ENCODE results near the gene TMC3. TPM values are rescaled to one million over a fixed set of nuclear protein-coding genes. Genes with fewer than 3 reads are reported as not detected.

TMC3 gene
- total RNA-seq, 1 donor from 2014 or later = 0.52 TPM

DNA sequence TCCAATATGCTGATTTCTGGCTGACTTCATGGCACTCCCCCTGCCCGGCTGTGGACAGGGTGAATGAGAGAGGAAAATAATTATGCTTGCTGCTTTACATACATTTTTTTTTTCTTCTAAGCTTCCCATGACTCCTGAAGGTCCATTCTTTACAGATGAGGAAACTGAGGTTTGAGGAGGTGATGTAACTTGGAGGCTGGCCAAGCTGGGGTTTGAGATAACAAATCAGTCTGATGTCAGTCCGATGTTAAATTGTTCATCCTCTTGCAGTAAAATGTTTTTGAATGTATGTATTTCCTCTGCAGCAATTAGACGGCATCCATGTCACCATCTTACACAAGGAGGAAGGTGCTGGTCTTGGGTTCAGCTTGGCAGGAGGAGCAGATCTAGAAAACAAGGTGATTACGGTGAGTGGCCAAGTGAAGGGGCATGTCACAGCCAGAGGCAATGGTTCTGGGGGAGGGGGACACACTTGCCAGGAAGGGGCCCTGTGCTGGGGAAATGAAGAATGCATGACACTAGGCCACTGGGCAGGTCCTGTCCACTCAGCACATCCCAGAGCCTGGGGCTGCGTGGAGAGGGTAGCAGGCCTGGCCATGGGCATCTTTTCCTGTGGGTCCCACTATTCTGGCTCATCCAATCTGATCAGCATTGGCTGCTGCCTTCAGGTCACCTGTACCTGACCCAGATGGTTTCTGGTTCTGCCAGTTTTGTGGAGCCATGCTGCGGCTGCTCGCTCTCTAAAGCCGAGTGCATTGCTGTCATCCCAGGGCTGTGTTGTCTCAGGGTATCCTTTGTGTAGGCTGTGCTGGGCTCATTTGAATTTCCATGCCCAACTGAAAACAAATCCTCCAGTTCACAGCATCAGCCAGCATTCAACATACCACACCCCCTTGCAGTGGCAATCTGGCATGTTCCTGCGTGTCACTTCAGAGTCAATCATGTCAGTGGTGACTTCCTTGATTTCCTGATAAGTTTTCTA, 70.5 kb downstream of the TMC3 start:
- Mint-ChIP-seq H3K27ac (ENCODE audit: unreplicated experiment) (no peak overlapping the region), H3K27me3 (ENCODE audit: low read depth, unreplicated experiment) (peaks cover 4% of the 10 kb centered on the region), H3K9me3 (ENCODE audit: unreplicated experiment) (peaks cover 2% of the 10 kb centered on the region), H3K4me3 (ENCODE audit: unreplicated experiment) (no peak overlapping the region), H3K36me3 (ENCODE audit: low read depth, unreplicated experiment) (peaks cover 2% of the 10 kb centered on the region), H3K4me1 (ENCODE audit: low read depth, unreplicated experiment) (peaks cover 8% of the 10 kb centered on the region)
- Histone ChIP-seq H3K79me2 (ENCODE audit: insufficient read depth, low read length) (no peaks in the 10 kb centered on the region), H3K4me3 (ENCODE audit: insufficient read depth, low read depth, low read length) (no peak overlapping the region), H3K9me3 (ENCODE audit: insufficient read depth, low read depth, low read length) (no peaks in the 10 kb centered on the region), H2AFZ (ENCODE audit: low read depth, low read length) (peak overlapping the region; percentile 6), H3K27ac (ENCODE audit: low read depth, low read length) (peak overlapping the region; percentile 6), H3K4me1 (ENCODE audit: insufficient read depth, low read length) (peaks cover 15% of the 10 kb centered on the region), H3K4me2 (ENCODE audit: low read length) (peak overlapping the region; percentile 34), H3K36me3 (ENCODE audit: insufficient read depth, low read length) (no peaks in the 10 kb centered on the region), H4K20me1 (ENCODE audit: insufficient read depth, low read length) (no peaks in the 10 kb centered on the region), H3K27me3 (ENCODE audit: insufficient read depth, low read length) (no peaks in the 10 kb centered on the region), H3K9ac (ENCODE audit: low read length) (peak overlapping the region; percentile 14)
- DNase-seq (ENCODE audit: low read depth) = peak; percentile 18
- TF ChIP-seq, protein P1, sequence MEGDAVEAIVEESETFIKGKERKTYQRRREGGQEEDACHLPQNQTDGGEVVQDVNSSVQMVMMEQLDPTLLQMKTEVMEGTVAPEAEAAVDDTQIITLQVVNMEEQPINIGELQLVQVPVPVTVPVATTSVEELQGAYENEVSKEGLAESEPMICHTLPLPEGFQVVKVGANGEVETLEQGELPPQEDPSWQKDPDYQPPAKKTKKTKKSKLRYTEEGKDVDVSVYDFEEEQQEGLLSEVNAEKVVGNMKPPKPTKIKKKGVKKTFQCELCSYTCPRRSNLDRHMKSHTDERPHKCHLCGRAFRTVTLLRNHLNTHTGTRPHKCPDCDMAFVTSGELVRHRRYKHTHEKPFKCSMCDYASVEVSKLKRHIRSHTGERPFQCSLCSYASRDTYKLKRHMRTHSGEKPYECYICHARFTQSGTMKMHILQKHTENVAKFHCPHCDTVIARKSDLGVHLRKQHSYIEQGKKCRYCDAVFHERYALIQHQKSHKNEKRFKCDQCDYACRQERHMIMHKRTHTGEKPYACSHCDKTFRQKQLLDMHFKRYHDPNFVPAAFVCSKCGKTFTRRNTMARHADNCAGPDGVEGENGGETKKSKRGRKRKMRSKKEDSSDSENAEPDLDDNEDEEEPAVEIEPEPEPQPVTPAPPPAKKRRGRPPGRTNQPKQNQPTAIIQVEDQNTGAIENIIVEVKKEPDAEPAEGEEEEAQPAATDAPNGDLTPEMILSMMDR (IDR thresholded peaks at IDR 0.05; ENCODE audit: insufficient read depth, low read depth, low read length) = no peak
- TF ChIP-seq EZH2 (IDR thresholded peaks at IDR 0.05; ENCODE audit: insufficient read depth, low read length) = no peak
- no peak for FAIRE-seq

DNA sequence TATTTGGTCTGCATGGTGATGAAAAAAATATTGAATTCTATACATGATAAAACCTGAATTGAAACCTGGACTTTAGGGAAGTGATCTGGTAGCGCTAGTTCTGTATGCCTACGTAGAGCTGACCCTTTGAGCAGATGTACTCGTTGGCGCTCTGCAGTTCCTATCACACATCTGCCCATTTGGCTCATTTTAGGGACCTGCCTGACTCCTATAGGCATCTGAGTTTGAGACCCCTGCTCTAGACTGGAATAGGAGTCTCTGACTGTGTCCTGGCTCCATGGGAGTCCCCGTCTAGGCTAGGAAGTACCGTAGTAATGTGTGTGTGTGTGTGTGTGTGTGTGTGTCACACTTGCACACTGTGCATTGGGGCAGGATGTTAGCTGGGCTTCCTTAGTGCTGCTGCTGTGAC, 71.3 kb downstream of the TMC3 start:
- no peak overlapping the region for H2AFZ ChIP-seq (ENCODE audit: low read depth, low read length)
- peaks cover 8% of the 10 kb centered on the region for H3K4me1 Mint-ChIP-seq (ENCODE audit: low read depth, unreplicated experiment)
- no peak for DNase-seq (ENCODE audit: low read depth)
- H4K20me1 ChIP-seq (ENCODE audit: insufficient read depth, low read length) = no peaks in the 10 kb centered on the region
- H3K27ac Mint-ChIP-seq (ENCODE audit: unreplicated experiment) = no peak overlapping the region
- H3K4me2 ChIP-seq (ENCODE audit: low read length) = no peak overlapping the region
- H3K9me3 ChIP-seq (ENCODE audit: insufficient read depth, low read depth, low read length) = no peaks in the 10 kb centered on the region
- H3K36me3 Mint-ChIP-seq (ENCODE audit: low read depth, unreplicated experiment) = peaks cover 2% of the 10 kb centered on the region
- peaks cover 2% of the 10 kb centered on the region for H3K9me3 Mint-ChIP-seq (ENCODE audit: unreplicated experiment)
- H3K79me2 ChIP-seq (ENCODE audit: insufficient read depth, low read length) = no peaks in the 10 kb centered on the region
- FAIRE-seq = no peak
- no peak overlapping the region for H3K4me3 ChIP-seq (ENCODE audit: insufficient read depth, low read depth, low read length)
- no peak overlapping the region for H3K27ac ChIP-seq (ENCODE audit: low read depth, low read length)
- TF ChIP-seq, protein P1 (IDR thresholded peaks at IDR 0.05; ENCODE audit: insufficient read depth, low read depth, low read length) = no peak
- TF ChIP-seq EZH2 (IDR thresholded peaks at IDR 0.05; ENCODE audit: insufficient read depth, low read length) = no peak
- H3K4me3 Mint-ChIP-seq (ENCODE audit: unreplicated experiment) = no peak overlapping the region
- H3K9ac ChIP-seq (ENCODE audit: low read length) = no peak overlapping the region
- H3K27me3 Mint-ChIP-seq (ENCODE audit: low read depth, unreplicated experiment) = peaks cover 4% of the 10 kb centered on the region
- no peaks in the 10 kb centered on the region for H3K36me3 ChIP-seq (ENCODE audit: insufficient read depth, low read length)
- H3K27me3 ChIP-seq (ENCODE audit: insufficient read depth, low read length) = no peaks in the 10 kb centered on the region
- peaks cover 15% of the 10 kb centered on the region for H3K4me1 ChIP-seq (ENCODE audit: insufficient read depth, low read length)
